HCT116 (cell line): ENCODE data around the gene FSTL4. TPM values are rescaled to one million over a fixed set of nuclear protein-coding genes. Genes with fewer than 3 reads are reported as not detected.

ENCODE experiments used
- ATAC-seq: fragments of 200-7000 bp; cut with Tn5 transposase; 2 replicates; pipeline ENCODE4 v1.9.1; 2020; ENCODE audit warnings: mild to moderate bottlenecking, moderate library complexity
- BruUV-seq: library from RNA; stranded (reverse); fragments of 400-500 nt; replicated peaks from 2 replicates; lab custom pipeline; 2021; lab: Mats Ljungman, UMichigan
- CTCF ChIA-PET: fragments of 300-600 bp; sonication (Branson Sonifier 250); formaldehyde crosslinking; loops from one replicate; lab custom pipeline; 2021; ENCODE audit warnings: antibody characterized with exemption; lab: Charles Lee
- POLR2A ChIA-PET: fragments of 300-600, 350-600 bp; sonication (Branson Sonifier 250); formaldehyde crosslinking; loops from one replicate; lab custom pipeline; 2021; ENCODE audit warnings: antibody characterized with exemption; lab: Charles Lee
- RAD21 ChIA-PET, 2 experiments: fragments of 300-600 bp; sonication (Branson Sonifier 250); formaldehyde crosslinking; loops; one replicate each; lab custom pipeline; 2023; ENCODE audit warnings: low total read pairs in 2 of 2; ENCODE audit not compliant: uncharacterized antibody in 2 of 2, unreplicated experiment in 2 of 2, low non-redundant PET in 1 of 2; lab: Charles Lee
- DNase-seq: peaks from one replicate; pipeline ENCODE4 v3.0.0-alpha.2; 2010; ENCODE audit warnings: low read depth, low spot score
- H2AFZ ChIP-seq: fragments of 200-600 bp; shearing (Covaris generic), sonication (generic); 2 replicates; pipeline ENCODE4 v1.6.1; 2017; ENCODE audit warnings: low read depth, mixed run types, mixed read lengths, antibody characterized with exemption, low read length; ENCODE audit not compliant: poor library complexity, severe bottlenecking
- H3K27ac ChIP-seq: 2 replicates; pipeline ENCODE4 v1.5.1; 2012; ENCODE audit warnings: low read depth, low read length
- H3K27me3 ChIP-seq: fragments of 200-600 bp; sonication (generic); 2 replicates; pipeline ENCODE4 v1.6.1; 2016; ENCODE audit warnings: mixed run types, low read length, mixed read lengths; ENCODE audit not compliant: insufficient read depth
- H3K36me3 ChIP-seq, 2 experiments: fragments of 200-500 bp in 1 of 2; fragments of 200-600 bp in 1 of 2; sonication (Bioruptor generic) in 1 of 2; sonication (generic) in 1 of 2; 2 replicates each; pipeline versions ENCODE4 v1.5.1 to v1.6.1; 2014 to 2016; ENCODE audit warnings: low read length in 2 of 2, inconsistent platforms in 1 of 2, mixed read lengths in 1 of 2, mixed run types in 1 of 2; ENCODE audit not compliant: insufficient read depth in 2 of 2, control insufficient read depth in 1 of 2
- H3K4me1 ChIP-seq, 2 experiments: fragments of 200-600 bp in 1 of 2; sonication (generic) in 1 of 2; 2 replicates each; pipeline versions ENCODE4 v1.5.1 to v1.6.1; 2012 to 2017; ENCODE audit warnings: low read length in 2 of 2, inconsistent platforms in 1 of 2, mild to moderate bottlenecking in 1 of 2, mixed read lengths in 1 of 2, mixed run types in 1 of 2, moderate library complexity in 1 of 2; ENCODE audit not compliant: insufficient read depth in 2 of 2, control insufficient read depth in 1 of 2
- H3K4me2 ChIP-seq: fragments of 200-600 bp; sonication (generic); 2 replicates; pipeline ENCODE4 v1.6.1; 2017; ENCODE audit warnings: mixed run types, low read length, mixed read lengths
- H3K4me3 ChIP-seq, 2 experiments: fragments of 200-600 bp in 1 of 2; sonication (generic) in 1 of 2; replicated peaks in 1 of 2; 2 replicates each; pipeline ENCODE4 v1.5.1; 2011 to 2016; ENCODE audit warnings: low read length in 2 of 2, control low read depth in 1 of 2, low read depth in 1 of 2, mild to moderate bottlenecking in 1 of 2, mixed read lengths in 1 of 2, mixed run types in 1 of 2
- H3K79me2 ChIP-seq: fragments of 200-600 bp; sonication (generic); 2 replicates; pipeline ENCODE4 v1.6.1; 2017; ENCODE audit warnings: mild to moderate bottlenecking, mixed run types, low read length, moderate library complexity, mixed read lengths; ENCODE audit not compliant: insufficient read depth
- H3K9ac ChIP-seq: fragments of 200-600 bp; sonication (generic); 2 replicates; pipeline ENCODE4 v1.6.1; 2016; ENCODE audit warnings: low read length, mixed read lengths
- H3K9me2 ChIP-seq: fragments of 200-600 bp; sonication (generic), shearing (Covaris generic); 2 replicates; pipeline ENCODE4 v1.6.1; 2017; ENCODE audit warnings: mixed run types, mild to moderate bottlenecking, moderate library complexity; ENCODE audit not compliant: insufficient read depth
- H3K9me3 ChIP-seq, 2 experiments: fragments of 200-500 bp in 1 of 2; fragments of 200-600 bp in 1 of 2; sonication (Bioruptor generic) in 1 of 2; sonication (generic) in 1 of 2; 2 replicates each; pipeline ENCODE4 v1.6.1; 2014 to 2017; ENCODE audit warnings: low read length in 2 of 2, mixed read lengths in 2 of 2, inconsistent platforms in 1 of 2, low read depth in 1 of 2, mild to moderate bottlenecking in 1 of 2, mixed run types in 1 of 2, moderate library complexity in 1 of 2; ENCODE audit not compliant: control insufficient read depth in 1 of 2, insufficient read depth in 1 of 2
- H4K20me1 ChIP-seq: fragments of 200-600 bp; sonication (generic), shearing (Covaris generic); 2 replicates; pipeline ENCODE4 v1.6.1; 2017; ENCODE audit warnings: mixed run types, mild to moderate bottlenecking, moderate library complexity; ENCODE audit not compliant: insufficient read depth
- ATF3 ChIP-seq: IDR thresholded peaks from 2 replicates; pipeline ENCODE4 v1.6.1; 2012
- EZH2 ChIP-seq: fragments of 200-600 bp; sonication (generic); IDR thresholded peaks from 2 replicates; pipeline ENCODE4 v1.6.1; 2017; ENCODE audit warnings: antibody characterized with exemption, mixed run types
- MAX ChIP-seq: IDR thresholded peaks from 2 replicates; pipeline ENCODE4 v1.6.1; 2012
- REST ChIP-seq: IDR thresholded peaks from 2 replicates; pipeline ENCODE4 v1.6.1; 2012; ENCODE audit warnings: low read depth
- YY1 ChIP-seq: IDR thresholded peaks from 2 replicates; pipeline ENCODE4 v1.6.1; 2011; ENCODE audit warnings: low read length, low read depth, moderate library complexity, mild to moderate bottlenecking; ENCODE audit not compliant: insufficient replicate concordance; ENCODE audit errors: extremely low read depth
- intact Hi-C: fragments of 100-400 bp; cut with micrococcal nuclease; formaldehyde crosslinking; loops from 2 replicates; pipeline ENCODE4 v1.10.0; 2022
- total RNA-seq: library from RNA; stranded (reverse); gene quantifications from one replicate; pipeline ENCODE4 v1.2.1, GENCODE V29; 2021; ENCODE audit not compliant: unreplicated experiment

The FSTL4 gene
- total RNA-seq, 1 experiment from 2014 or later: 0.37 TPM

- CTCF ChIA-PET: no interaction called here
- TF ChIP-seq ATF3 (no peak), EZH2 (no peak), REST (no peak), YY1 (no peak), MAX (no peak)
- intact Hi-C loops: no loop called here
Observed at GRCh38 chr5:133356984-133357421, 255.3 kb downstream of the FSTL4 start.

More at GRCh38 chr5:133356984-133357421, 255.3 kb downstream of the FSTL4 start:
- Histone ChIP-seq H3K4me3 (no peak overlapping the region), H3K4me1 (no peaks in the 10 kb centered on the region), H3K9me2 (no peaks in the 10 kb centered on the region), H3K27ac (no peak overlapping the region), H4K20me1 (no peaks in the 10 kb centered on the region), H3K79me2 (no peaks in the 10 kb centered on the region), H3K9me3 (no peaks in the 10 kb centered on the region), H3K27me3 (no peaks in the 10 kb centered on the region), H2AFZ (no peak overlapping the region), H3K9ac (no peak overlapping the region), H3K4me2 (no peak overlapping the region), H3K36me3 (no peaks in the 10 kb centered on the region)
- no peak for ATAC-seq
- no peak for DNase-seq
- ChIA-PET POLR2A (no interaction called here), RAD21 (no interaction called here)
- BruUV-seq: no TSS peak
